H54 (cell line): ENCODE data around the gene TERB1.
"Not testable (repeated sequence)": the region's sequence is repeated elsewhere in the genome, so short reads cannot be mapped to it uniquely, and the experiment has no call there.

Source experiments
- DNase-seq: peaks from one replicate; pipeline ENCODE4 v3.0.0; 2011; ENCODE audit warnings: low spot score, mixed read lengths; ENCODE audit not compliant: insufficient read length
- FAIRE-seq: peaks from 3 replicates; lab custom pipeline; 2011; peaks lifted over from hg19 to GRCh38; lab: Jason Lieb, UNC
- POLR2A ChIP-seq: IDR thresholded peaks from 2 replicates; pipeline ENCODE4 v1.6.1; 2011; ENCODE audit warnings: low read depth, mild to moderate bottlenecking, low read length

The TERB1 gene

DNA sequence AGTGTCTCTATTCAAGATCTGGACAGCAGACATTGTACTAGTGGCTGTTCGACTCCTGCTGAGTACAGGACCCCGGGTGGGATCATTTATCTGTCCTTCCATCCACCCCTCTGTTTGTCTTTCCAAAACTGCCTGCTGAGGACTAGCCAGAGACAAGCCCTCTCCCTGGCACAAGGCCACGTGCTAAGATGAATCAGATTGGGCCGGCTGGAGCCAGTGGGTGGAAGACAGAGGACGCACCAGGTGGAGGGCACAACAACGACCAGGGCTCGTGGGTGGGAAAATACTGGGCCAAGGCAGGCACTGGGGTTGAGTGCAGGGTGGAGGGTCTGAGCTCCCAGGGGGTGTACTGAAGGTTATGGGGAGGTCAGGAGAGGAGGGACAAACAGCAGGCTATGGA, 41.4 kb upstream of the TERB1 start:
- FAIRE-seq: no peak
- DNase-seq: peak; percentile 35
- TF ChIP-seq POLR2A: no peak

DNA sequence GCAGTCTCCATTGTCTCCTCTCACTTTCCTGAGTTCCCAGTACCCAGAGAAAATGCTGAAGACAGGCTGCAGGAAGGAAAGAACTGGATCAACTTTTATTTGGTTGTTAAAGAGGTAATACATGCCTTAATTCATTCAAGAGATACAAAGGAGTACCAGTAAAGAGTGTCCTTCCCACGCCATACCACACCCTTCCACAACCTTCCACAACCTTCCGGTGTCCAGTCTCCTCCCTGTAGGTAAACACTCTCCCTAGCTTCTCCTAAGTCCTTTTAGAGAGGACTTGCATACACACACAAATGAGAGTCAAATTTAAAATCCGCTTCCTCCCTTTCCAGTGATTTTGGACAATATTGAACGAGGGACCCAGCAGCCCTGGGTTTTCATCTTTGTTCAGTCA, 40.0 kb upstream of the TERB1 start:
- no peak for TF ChIP-seq POLR2A
- FAIRE-seq: no peak
- DNase-seq: no peak

DNA sequence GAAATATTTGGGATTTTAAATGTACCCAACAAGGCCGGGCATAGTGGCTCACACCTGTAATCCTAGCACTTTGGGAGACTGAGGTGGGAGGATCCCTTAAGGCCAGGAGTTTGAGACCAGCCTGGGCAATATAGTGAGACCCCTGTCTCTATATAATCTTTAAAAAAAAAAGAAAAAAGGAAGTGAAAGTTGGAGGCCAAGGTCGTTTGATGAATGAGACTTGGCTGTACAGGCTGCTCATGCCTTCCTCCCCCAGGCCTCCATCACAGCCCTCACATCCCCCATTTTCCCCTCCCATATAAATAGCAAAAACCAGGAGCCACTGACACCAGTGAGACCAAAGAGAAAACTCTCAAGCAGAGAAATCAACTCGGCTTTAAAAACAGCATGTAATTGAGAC, 39.5 kb upstream of the TERB1 start:
- no peak for TF ChIP-seq POLR2A
- FAIRE-seq (no peak), DNase-seq (no peak)

DNA sequence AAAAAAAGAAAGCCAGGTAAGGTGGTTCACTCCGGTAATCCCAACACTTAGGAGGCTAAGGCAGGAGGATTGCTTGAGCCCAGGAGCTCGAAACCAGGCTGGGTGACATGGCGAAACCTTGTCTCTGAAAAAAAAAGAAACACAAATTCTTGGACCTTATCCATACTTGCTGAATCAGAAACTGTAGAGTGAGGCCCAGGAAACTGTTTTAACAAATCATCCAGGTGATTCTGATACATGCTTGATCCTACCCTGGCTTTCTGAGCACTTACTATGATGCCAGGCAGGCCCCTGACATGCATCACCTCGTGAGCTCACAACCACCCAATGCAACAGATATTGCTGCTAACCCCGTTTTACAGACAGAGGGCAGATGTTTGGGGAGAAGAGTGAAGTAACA, 33.4 kb upstream of the TERB1 start:
- no peak for TF ChIP-seq POLR2A
- no peak for FAIRE-seq
- no peak for DNase-seq

DNA sequence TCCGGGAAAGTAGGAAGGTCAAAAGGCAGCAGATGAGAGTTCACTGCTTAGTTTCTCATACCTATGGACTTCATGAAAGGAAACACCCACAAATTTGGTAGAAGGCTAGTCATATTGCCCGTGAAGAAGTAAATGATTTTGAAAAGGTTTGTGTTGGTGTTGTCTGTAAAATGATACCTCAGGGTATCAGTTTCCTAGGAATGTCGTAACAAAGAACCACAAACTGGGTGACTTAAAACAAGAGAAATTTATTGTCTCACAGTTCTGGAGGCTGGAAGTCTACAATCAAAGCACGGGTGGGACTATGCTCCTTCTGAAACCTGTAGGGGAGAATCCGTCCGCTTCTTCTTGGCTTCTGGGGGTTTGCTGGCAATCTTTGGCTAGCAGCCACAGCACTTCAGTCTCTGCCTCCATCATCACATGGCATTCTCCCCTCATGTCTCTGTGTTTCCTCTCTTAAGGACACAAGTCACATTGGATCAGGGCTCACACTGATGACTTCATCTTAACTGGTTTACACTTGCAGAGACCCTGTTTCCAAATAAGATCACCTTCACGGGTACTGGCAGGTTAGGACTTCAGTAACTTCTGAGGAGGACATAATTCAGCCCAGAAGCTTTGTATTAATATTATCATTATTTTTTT, 31.4 kb upstream of the TERB1 start:
- no peak for TF ChIP-seq POLR2A
- FAIRE-seq (no peak), DNase-seq (no peak)

DNA sequence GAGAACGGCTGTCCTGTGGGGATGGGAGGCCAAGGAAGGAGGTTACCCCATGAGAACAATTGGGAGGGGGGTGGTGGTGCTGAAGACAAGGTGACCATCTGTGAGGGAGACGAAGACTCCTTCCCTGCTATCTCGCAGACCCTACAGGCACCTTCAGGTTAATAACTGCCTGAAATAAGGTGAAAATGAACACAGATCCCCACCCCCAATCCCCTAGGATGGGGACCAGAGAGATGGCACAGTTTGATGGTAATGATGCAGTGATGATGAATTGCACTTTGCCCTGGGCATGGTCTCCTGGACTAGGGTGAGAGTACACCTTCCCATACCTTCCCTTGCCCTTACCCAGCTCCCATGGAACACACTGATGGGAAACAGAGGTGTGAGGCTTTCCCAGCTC, 30.8 kb upstream of the TERB1 start:
- no peak for DNase-seq
- no peak for TF ChIP-seq POLR2A
- FAIRE-seq: no peak

DNA sequence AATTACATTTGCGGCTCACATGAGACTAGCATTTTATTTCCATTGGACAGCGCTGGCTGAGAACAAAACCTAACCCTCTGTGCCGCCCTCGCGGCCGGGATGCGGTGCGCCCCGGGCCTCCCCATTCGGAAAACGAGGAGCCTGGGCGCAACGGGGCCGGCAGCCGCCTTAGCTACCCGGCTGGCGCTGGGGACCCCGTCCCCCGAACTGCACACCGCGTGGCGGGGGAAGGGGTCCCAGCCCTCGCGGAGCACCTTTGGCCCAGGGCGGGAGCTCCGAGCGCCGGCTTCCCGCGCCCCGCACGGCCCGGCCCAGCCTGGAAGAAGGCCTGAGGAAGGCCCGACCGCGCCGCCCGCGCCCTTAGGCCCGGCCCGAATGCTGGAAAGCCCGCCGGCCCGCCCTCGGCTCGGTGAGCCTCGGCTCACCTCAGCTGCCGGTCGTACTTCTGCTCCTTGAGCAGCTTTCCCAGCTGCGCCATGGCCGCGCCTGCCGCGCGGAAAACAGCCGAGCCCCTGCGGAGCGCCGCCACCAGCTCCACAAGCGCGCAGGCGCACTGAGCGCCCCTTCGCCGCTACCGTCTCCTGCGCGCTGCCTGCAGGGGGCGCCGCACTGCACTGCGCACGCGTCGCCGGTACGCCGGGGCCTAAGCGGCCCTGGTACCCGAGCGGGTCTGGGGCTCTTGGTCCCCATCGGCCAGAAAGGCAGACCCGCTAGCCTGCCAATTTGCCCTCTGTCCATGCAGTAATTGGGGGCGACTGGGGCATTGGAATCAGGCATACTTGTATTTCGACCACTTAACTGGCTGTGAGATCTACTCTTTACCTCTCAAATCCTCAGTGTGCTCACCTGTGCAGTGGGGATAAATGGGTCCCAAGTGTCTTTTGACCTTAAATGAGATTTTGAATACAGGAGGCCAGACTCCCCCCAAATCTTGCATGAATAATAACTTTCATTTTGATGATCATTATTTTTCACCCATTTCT, 29.3 kb upstream of the TERB1 start, which contains the start of gene NAE1:
TSS of gene NAE1 (minus strand) at position 555 of the 983 bp plus-strand sequence. CDS start at position 478, 77 bp downstream.
- no peak for FAIRE-seq
- DNase-seq: peak; percentile 78
- TF ChIP-seq POLR2A: peak; percentile 69

DNA sequence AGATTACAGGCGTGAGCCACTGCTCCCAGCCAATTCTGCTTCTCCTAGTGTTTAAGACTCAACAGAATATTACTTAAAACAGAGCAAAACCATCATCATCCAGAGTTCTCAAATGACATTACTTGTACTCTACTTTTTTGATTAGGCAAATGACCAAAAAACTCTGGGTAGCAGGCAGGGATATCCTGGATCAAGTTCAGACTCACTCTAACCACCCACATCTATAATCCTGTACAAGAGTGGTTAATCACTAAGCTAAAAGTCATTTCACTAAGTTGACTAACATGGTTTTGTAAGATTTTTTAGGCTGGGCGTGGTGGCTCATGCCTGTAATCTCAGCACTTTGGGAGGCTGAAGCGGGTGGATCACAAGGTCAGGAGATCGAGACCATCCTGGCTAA, 22.6 kb upstream of the TERB1 start:
- DNase-seq: no peak
- FAIRE-seq: no peak
- TF ChIP-seq POLR2A: no peak

DNA sequence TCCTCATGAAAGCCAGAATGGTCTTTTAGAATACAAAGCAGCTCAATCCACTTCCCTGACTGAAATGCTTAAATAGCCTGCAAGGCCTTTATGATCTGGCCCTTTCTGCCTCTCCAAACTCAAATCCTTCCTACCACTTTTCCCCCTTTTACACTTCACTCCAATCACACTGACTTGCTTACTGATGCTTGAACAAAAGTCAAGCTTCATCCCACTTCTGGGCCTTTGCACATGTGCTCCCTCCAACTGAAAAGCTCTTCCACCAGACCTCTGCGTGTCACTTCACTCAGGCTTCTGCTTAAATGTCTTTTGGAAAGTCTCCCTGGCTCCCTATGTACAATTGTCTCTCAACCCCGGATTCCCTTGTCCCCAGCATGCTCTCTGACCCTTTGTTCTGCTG, 13.3 kb upstream of the TERB1 start:
- TF ChIP-seq POLR2A: no peak
- no peak for DNase-seq
- FAIRE-seq: no peak

DNA sequence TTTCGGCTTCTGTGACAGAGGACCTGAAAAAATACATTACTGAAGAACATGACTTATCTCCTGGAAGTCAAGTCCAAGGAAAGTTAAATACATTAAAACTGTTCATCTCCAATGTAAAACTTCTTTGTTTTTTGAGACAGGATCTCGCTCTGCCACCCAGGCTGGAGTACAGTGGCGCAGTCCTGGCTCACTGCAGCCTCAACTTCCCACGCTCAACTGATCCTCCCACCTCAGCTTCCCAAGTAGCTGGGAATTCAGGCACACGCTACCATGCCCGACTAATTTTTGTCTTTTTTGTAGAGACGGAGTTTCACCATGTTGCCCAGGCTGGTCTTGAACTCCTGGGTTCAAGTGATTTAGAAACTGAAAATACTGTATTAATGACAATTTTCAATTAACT, 9.7 kb upstream of the TERB1 start:
- no peak for TF ChIP-seq POLR2A
- no peak for DNase-seq
- FAIRE-seq: no peak

DNA sequence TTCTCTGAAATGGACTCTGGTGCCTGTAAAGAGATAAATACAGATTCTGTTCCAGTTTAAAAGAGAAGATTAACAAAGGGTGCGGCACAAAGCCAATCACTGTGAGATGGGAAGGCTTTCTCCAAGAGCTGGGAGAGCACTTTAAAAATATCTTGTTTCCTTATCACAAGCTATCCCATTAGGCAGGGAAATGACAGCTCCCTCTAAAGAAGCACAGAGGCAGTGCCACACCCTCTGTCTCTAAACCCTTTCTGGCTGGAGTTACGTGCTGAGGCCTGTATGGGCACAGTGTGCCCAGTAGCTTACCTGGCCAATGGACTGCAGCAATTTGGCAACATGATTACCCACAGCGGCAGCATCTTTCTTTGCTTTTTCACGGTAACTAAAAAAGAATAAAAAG, 9.0 kb upstream of the TERB1 start:
- DNase-seq (no peak), FAIRE-seq (no peak)
- no peak for TF ChIP-seq POLR2A

DNA sequence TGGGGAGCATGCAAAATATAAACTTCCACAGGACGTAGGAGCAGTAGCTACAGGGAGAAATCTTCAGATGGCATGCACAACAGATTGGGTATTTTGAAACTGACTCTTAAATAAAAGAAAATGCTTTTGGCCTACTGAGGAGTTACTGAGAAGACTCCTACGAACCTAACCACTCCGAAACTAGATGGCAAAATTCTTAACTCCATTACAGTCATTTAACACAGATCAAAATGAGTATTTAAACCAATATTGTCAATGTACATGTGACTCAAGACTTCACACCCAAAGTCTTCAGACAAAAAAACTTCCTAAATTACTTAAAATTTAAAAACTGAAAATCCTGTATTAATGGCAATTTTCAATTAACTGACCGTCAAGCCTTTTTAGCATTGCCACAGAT, 8.4 kb upstream of the TERB1 start:
- DNase-seq (no peak), FAIRE-seq (no peak)
- no peak for TF ChIP-seq POLR2A

DNA sequence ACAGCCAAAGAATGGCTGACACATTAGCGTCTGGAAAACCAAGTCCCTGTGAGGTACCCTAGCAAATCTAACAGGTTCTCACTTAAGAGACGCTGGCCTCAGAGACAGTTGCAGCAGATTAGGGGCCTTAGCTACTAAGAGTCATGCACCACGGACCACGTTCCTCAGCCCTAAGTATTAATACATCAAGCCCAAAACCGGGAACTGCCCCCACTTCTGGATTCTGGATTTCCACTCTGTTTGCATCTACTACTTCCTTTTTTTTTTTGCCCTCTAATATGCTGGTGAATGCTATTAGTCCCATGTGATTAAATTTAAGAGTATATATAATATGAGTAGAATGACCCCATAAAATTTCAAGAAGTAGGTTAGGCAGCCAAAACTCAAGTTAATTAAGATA, 775 bp upstream of the TERB1 start:
- DNase-seq (no peak), FAIRE-seq (no peak)
- no peak for TF ChIP-seq POLR2A

DNA sequence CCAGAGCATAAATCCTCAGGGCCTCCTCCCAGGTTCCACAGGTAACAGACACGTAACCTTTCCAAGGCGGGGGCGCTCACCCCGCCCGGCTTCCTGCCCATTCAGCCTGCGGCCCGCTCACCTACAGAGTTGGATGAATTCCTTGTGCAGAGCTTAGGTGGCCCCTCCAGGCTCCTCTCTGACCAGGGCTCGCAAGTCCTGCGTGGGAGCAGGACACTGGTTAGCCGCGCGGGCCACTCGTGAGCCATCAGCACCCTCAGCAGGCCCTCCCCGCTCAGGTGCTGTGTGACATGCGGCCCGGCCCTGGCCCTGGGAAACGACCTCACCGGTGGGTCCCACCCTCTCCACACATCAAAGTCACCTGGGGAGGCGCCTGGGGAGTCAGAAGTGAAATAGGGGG, 528 bp downstream of the TERB1 start:
- FAIRE-seq (no peak), DNase-seq (no peak)
- TF ChIP-seq POLR2A: no peak

DNA sequence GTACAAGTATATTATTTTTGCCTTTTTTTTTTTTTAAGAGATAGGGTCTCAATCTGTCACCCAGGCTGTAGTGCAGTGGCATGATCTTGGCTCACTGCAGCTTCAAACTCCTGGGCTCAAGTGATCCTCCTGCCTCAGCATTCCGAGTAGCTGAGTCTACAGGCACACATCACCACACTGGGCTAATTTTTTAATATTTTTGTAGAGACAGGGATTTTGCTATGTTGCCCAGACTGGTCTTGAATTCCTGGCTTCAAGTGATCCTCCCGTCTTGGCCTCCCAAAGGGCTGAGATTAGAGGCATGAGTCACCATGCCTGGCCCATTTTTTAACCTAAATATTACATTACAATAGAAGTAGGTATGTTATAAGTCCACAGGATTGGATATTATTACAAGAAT, 3.2 kb downstream of the TERB1 start:
- FAIRE-seq (no peak), DNase-seq (no peak)
- no peak for TF ChIP-seq POLR2A

DNA sequence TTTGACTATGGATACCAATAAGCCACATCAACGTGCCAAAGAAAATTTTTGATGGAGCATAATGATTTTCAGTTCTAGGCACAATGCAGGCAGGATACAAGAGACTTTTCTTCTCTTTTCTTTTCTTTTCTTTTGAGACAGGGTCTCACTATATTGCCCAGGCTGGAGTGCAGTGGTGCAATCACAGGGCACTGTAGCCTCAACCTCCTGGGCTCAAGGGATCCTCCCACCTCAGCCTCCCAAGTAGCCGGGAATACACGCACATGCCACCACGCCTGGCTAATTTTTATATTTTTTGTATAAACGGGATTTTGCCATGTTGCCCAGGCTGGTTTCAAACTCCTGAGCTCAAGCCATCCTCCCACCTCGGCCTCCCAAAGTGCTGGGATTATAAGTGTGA, 7.4 kb downstream of the TERB1 start:
- not testable (repeated sequence) for FAIRE-seq, DNase-seq
